H1 (cell line): ENCODE measurements around the gene TP53I3.
"Not testable (repeated sequence)": the region's sequence is repeated elsewhere in the genome, so short reads cannot be mapped to it uniquely, and the experiment has no call there.

ENCODE experiments used
- NRF1 ChIP-seq: IDR thresholded peaks from 2 replicates; pipeline ENCODE4 v1.6.1; 2011; ENCODE audit warnings: mild to moderate bottlenecking, low read depth, low read length, improper control_type of control experiment
- RBBP5 ChIP-seq: IDR thresholded peaks from 2 replicates; pipeline ENCODE4 v1.7.1; 2012; ENCODE audit warnings: low read depth, mild to moderate bottlenecking, inconsistent platforms, low read length, moderate library complexity, borderline replicate concordance
- RFX5 ChIP-seq: IDR thresholded peaks from 2 replicates; pipeline ENCODE4 v1.6.1; 2011; ENCODE audit warnings: low read depth, low read length, improper control_type of control experiment, borderline replicate concordance

- TF ChIP-seq RBBP5, RFX5, NRF1: not testable (repeated sequence)
Observed at GRCh38 chr2:24093270-24093669, 8.6 kb upstream of the TP53I3 start.
